Measurements from ENCODE around the gene RTEL1.

The RTEL1 gene

DNA sequence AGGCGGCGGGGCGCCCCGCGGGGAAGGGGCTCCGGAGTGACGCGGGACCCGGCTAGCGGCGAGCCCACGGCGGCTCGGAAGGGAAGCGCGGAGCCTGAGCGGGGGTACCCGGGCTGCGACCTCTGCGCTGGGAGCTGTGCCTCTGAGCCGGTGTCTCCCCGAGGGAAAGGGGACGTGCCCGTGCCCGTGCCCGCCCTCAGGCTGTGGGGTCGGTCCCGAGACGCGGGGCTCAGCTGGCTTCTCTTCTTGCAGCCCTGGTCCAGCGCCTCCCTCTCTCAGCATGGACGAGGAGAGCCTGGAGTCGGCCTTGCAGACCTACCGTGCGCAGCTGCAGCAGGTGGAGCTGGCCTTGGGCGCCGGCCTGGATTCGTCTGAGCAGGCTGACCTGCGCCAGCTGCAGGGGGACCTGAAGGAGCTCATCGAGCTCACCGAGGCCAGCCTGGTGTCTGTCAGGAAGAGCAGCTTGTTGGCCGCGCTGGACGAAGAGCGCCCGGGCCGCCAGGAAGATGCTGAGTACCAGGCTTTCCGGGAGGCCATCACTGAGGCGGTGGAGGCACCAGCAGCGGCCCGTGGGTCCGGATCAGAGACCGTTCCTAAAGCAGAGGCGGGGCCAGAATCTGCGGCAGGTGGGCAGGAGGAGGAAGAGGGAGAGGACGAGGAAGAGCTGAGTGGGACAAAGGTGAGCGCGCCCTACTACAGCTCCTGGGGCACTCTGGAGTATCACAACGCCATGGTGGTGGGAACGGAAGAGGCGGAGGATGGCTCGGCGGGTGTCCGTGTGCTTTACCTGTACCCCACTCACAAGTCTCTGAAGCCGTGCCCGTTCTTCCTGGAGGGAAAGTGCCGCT, 50.4 kb downstream of the RTEL1 start:
- no peak for DNase-seq
- in situ Hi-C loops (cut with HindIII; ENCODE audit: low pct_ligation_motif_present, low sequenced_read_pairs): no loop called here
- no peaks in the 10 kb centered on the region for H3K27me3 ChIP-seq (replicated peaks)
- peaks cover 50% of the 10 kb centered on the region for H3K36me3 ChIP-seq (replicated peaks)
- no peak for TF ChIP-seq CTCF (IDR thresholded peaks at IDR 0.05; ENCODE audit: low read depth, low read length, missing control alignments)
- peak overlapping the region; percentile 83 for H3K27ac ChIP-seq
- peak overlapping the region; percentile 80 for H3K4me3 ChIP-seq (ENCODE audit: low read depth, low read length)

DNA sequence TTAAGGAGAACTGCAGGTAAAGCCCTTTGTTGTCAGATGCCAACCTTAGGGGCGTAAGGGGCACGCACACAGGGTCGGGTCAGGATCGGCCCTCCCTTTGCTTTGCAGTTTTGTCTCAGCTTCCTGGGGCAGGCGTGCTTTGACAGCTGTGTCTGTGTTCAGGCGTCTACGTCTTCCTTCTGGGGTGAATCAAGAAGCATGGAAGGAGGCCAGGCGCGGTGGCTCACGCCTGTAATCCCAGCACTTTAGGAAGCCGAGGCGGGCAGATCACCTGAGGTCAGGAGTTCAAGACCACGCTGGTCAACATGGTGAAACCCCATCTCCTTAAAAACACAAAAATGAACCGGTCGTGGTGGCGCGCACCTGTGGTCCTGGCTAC, 51.0 kb downstream of the RTEL1 start:
- Histone ChIP-seq H3K36me3 (replicated peaks) (peaks cover 53% of the 10 kb centered on the region), H3K4me3 (ENCODE audit: low read depth, low read length) (peak overlapping the region; percentile 80), H3K27ac (no peak overlapping the region), H3K27me3 (replicated peaks) (no peaks in the 10 kb centered on the region)
- DNase-seq: no peak
- in situ Hi-C loops (cut with HindIII; ENCODE audit: low pct_ligation_motif_present, low sequenced_read_pairs): no loop called here
- no peak for TF ChIP-seq CTCF (IDR thresholded peaks at IDR 0.05; ENCODE audit: low read depth, low read length, missing control alignments)

- in situ Hi-C loops (cut with HindIII; ENCODE audit: low pct_ligation_motif_present, low sequenced_read_pairs): no loop called here
- Histone ChIP-seq H3K4me3 (ENCODE audit: low read depth, low read length) (no peak overlapping the region), H3K27ac (no peak overlapping the region), H3K27me3 (replicated peaks) (no peaks in the 10 kb centered on the region), H3K36me3 (replicated peaks) (peaks cover 41% of the 10 kb centered on the region)
- no peak for DNase-seq
- no peak for TF ChIP-seq CTCF (IDR thresholded peaks at IDR 0.05; ENCODE audit: low read depth, low read length, missing control alignments)
These were observed 53.1 kb downstream of the RTEL1 start for GRCh38 chr20:63711085-63711645.

DNA sequence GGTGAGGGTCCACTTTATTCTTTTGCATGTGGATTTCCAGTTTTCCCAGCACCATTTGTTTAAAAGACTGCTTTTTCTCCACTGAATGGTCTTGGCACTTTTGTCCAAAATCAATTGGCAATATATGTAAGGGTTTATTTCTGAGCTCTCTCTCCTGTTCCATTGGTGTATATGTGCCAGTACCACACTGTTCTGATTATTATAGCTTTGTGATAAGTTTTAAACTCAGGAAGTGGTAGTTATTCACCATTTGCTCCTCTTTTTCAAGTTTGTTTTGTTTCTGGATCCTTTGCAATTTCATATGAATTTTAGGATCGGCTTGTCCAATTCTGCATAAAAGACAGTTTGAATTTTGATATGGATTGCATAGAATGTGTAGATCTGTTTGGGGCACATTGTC, 54.1 kb downstream of the RTEL1 start:
- H3K27me3 ChIP-seq (replicated peaks): no peaks in the 10 kb centered on the region
- in situ Hi-C loops (cut with HindIII; ENCODE audit: low pct_ligation_motif_present, low sequenced_read_pairs): no loop called here
- DNase-seq: no peak
- no peak for TF ChIP-seq CTCF (IDR thresholded peaks at IDR 0.05; ENCODE audit: low read depth, low read length, missing control alignments)
- no peak overlapping the region for H3K4me3 ChIP-seq (ENCODE audit: low read depth, low read length)
- no peak overlapping the region for H3K27ac ChIP-seq
- H3K36me3 ChIP-seq (replicated peaks): peaks cover 39% of the 10 kb centered on the region

GRCh38 chr20:63714858-63715257, 56.7 kb downstream of the RTEL1 start:
- no peaks in the 10 kb centered on the region for H3K27me3 ChIP-seq (replicated peaks)
- H3K4me3 ChIP-seq (ENCODE audit: low read depth, low read length): no peak overlapping the region
- in situ Hi-C loops (cut with HindIII; ENCODE audit: low pct_ligation_motif_present, low sequenced_read_pairs): no loop called here
- no peak overlapping the region for H3K27ac ChIP-seq
- no peak for DNase-seq
- H3K36me3 ChIP-seq (replicated peaks): peaks cover 40% of the 10 kb centered on the region
- no peak for TF ChIP-seq CTCF (IDR thresholded peaks at IDR 0.05; ENCODE audit: low read depth, low read length, missing control alignments)

All from brain microvascular endothelial cell (primary cell).